Raji (cell line): Measurements from ENCODE around the gene DLST.

ENCODE experiments used
- POLR2A ChIP-seq: IDR thresholded peaks from 2 replicates; pipeline ENCODE4 v1.6.1; 2011; ENCODE audit warnings: low read depth, low read length, control low read depth; ENCODE audit not compliant: insufficient read depth

DLST gene

DNA sequence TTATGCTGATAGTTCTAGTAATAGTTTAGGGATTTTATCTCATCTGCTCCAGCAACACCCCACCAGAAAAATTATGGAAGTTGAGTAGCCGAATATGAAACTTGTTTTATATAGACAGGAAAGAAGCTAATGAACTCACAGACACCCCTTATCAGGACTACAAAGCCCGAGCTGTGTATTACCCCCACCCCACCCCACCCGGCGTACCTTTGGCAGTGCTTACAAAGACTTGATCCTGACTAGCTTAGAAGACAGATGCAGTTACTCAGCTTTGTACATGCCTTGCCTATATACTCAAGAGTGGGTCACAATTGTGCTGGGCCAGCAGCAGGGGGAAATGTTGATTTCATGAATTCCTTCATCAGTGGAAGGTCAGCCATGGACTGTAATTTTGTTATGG lies 28.1 kb upstream of the DLST start:
- no peak for TF ChIP-seq POLR2A

DNA sequence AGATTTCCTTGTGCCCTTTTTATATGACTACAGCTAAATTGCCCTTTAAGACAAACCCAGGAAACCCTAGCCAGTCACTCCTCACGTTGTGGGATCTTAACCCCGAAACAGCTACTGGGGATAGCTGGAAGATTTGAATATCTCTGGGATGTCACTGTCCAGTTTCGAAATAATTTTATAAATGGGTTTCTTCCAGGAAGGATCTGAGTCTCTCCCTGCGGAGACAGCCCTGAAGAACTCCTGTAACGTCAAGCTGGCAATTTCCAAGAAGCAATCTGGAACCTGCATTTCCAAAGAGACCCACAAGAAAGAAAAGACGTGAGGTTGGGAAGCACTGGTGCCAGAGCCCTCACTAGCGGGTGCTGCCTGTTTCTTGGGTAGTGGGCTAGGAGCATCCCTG lies 26.7 kb upstream of the DLST start:
- TF ChIP-seq POLR2A: no peak

- TF ChIP-seq POLR2A: no peak
Observed at GRCh38 chr14:74855945-74856344, 25.8 kb upstream of the DLST start.

DNA sequence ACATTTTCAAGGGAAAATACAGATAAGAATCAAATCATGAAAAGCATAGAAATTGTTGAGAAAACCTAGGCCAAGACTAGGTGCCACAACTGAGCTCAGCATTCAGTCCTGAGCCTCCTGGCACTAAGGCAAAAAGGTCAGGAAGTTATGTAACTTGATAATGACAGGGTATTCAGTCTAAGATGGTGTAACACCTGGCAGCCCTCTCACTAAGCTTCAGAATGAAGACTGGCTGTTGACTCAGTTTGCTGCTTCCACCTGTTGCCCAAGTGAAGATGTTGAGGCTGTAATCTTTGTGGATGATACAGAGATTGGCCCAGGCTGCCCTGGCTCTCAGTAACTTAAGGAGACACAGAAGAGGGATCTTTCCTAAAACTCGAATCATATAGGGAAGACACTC lies 25.4 kb upstream of the DLST start:
- no peak for TF ChIP-seq POLR2A

GRCh38 chr14:74858022-74858421 lies 23.7 kb upstream of the DLST start:
- no peak for TF ChIP-seq POLR2A

- no peak for TF ChIP-seq POLR2A
Observed at GRCh38 chr14:74859757-74860552, 21.8 kb upstream of the DLST start.

GRCh38 chr14:74860899-74861733 lies 20.6 kb upstream of the DLST start:
- TF ChIP-seq POLR2A: no peak

DNA sequence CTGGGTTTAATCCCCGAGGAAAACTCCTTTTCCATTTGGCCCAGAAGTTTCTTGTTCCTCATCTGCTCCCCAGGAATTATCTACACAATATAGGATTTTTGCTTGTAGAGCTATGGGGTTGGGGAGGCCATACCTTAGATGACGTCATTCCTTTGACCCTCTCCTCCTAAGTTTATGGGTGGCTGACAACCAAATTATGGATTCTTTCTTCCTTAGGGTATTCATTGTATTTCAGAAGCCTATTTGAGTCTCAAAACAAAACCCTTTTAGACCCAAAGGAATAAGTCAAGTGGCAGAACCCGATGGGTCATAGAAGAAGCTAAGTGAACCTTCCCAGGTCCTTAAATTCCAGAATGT lies 20.0 kb upstream of the DLST start:
- TF ChIP-seq POLR2A: no peak

DNA sequence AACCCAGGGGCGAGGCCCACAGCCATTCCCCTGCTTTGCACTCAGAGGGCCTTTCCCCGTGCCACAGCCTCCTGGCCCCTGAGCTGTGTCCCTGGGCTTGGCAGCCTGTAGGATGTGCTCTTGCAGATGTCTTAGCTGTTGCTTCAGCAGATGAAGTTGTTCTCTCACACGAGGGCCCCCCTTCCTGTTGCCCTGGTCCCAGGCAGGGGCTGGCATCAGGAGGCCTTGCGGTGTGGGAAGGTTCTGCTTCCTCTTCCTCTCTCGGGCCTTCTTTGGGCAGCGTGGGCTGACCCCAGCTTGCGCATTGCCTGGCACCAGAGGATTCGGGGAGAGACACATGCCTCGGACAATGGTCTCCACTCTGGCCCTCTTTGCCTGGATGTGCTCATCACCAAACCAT lies 18.4 kb upstream of the DLST start:
- TF ChIP-seq POLR2A: no peak

GRCh38 chr14:74864198-74864597 lies 17.5 kb upstream of the DLST start:
- TF ChIP-seq POLR2A: no peak

GRCh38 chr14:74865156-74865555 lies 16.6 kb upstream of the DLST start:
- TF ChIP-seq POLR2A: no peak

GRCh38 chr14:74866708-74867389 lies 14.9 kb upstream of the DLST start:
- TF ChIP-seq POLR2A: no peak

DNA sequence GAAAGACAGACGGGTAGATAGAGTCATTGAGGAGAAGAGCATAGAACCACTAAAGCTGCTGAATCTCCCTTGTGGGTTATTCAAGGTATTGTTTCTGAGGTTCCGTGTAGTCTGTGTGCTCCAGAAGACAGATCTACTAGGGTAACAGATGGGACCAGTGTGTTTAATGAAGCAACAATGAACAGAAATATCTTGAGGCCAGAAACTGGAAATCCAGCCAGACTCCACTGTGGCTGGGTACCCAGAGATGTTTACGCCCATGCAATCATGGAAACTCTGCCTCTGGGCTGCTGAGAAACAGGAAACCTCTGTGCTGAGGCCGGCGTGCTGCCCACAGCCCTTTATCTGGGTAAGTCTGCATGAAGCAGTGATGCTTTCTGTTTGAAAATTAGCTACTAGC lies 14.0 kb upstream of the DLST start:
- TF ChIP-seq POLR2A: no peak

DNA sequence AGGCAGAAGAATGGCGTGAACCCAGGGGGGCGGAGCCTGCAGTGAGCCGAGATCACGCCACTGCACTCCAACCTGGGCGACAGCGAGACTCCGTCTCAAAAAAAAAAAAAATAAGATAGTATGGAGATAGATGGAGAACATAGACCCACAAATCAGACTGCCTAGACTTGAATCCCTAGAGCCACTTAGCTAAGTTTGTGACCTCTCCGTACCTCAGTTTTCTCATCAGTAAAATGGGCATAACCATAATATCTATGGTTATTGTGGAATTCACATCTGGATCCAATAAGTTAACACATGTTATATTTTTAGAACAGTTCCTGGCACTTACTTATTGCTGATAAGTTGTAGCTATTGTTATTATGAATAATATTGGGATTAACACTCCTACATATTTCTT lies 13.0 kb upstream of the DLST start:
- TF ChIP-seq POLR2A: no peak

- TF ChIP-seq POLR2A: no peak
Observed at GRCh38 chr14:74871819-74872218, 9.9 kb upstream of the DLST start.

GRCh38 chr14:74875204-74875603 lies 6.5 kb upstream of the DLST start:
- no peak for TF ChIP-seq POLR2A
